ENCODE measurements around the gene TDRD7.

The TDRD7 gene

DNA sequence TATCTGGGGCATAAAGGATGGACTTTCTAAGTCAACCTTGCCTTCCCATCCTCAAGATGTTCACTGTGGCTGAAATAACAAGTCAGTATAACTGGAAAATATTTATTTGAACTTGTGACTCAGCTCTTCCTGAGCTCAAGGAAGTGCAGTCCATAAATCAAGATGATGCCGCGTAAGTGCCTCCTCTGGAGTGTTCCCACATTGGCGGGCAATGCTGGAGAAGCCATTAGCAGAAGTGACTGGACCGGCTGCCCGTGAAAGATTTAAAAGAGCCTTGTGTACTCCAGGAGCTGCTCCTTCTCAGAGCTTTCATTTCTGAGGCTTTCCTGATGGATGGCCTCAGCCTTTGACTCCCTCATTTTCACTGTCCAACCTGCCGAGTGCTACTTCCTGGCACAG is 107.0 kb downstream of the TDRD7 start:
- no peak overlapping the region for H3K4me3 ChIP-seq (ENCODE audit: low read depth, low read length)
- TF ChIP-seq CTCF (IDR thresholded peaks at IDR 0.05; ENCODE audit: low read depth, low read length) (no peak), POLR2A (IDR thresholded peaks at IDR 0.05; ENCODE audit: extremely low read depth, insufficient read length) (no peak), MYC (IDR thresholded peaks at IDR 0.05; ENCODE audit: low read depth, low read length) (no peak)
- TF ChIP-seq, protein P1, sequence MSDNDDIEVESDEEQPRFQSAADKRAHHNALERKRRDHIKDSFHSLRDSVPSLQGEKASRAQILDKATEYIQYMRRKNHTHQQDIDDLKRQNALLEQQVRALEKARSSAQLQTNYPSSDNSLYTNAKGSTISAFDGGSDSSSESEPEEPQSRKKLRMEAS (IDR thresholded peaks at IDR 0.05; ENCODE audit: low read depth, low read length) = no peak
- DNase-seq (ENCODE audit: low read depth) = no peak

GRCh38 chr9:97519441-97519970 is 107.6 kb downstream of the TDRD7 start:
- no peak for TF ChIP-seq POLR2A (IDR thresholded peaks at IDR 0.05; ENCODE audit: extremely low read depth, insufficient read length)
- no peak for TF ChIP-seq CTCF (IDR thresholded peaks at IDR 0.05; ENCODE audit: low read depth, low read length)
- no peak for TF ChIP-seq MYC (IDR thresholded peaks at IDR 0.05; ENCODE audit: low read depth, low read length)
- TF ChIP-seq, protein P1 (IDR thresholded peaks at IDR 0.05; ENCODE audit: low read depth, low read length) = no peak

DNA sequence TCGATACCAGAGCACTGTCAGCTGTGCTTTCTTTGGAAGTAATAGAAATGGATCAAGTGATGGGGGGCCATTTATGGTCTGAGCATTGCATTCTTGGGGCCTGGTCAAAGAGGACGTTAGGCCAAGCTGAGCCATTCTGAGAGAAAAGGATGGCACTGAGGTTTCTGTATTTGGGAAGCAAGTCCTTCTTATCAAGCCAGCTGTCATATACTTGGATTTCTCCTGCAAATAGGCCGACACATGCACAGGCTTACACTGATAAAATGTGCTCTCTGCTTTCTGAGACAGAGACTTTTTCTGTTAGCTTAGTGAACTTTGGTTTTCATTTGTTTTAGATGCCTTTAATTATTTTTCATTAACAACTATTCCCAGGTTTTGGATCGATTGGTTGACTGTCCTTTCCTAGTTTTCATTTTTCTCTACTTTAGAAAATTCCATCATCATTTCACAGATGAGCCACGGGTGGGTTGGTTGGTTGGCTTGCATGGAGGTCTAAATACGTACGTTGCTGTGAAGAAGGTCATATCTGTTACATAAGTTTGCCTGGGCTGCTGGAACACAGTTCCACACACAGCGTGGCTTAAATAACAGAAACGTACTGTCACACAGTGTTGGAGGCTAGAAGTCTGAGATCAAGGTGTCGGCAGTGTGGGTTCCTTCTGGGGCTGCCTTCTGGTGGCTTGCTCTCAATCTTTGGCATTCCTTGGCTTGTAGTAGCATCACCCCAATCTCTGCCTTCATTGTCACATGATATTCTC is 109.9 kb downstream of the TDRD7 start:
- no peak overlapping the region for H3K4me3 ChIP-seq (ENCODE audit: low read depth, low read length)
- TF ChIP-seq, protein P1 (IDR thresholded peaks at IDR 0.05; ENCODE audit: low read depth, low read length) = no peak
- TF ChIP-seq MYC (IDR thresholded peaks at IDR 0.05; ENCODE audit: low read depth, low read length) (no peak), POLR2A (IDR thresholded peaks at IDR 0.05; ENCODE audit: extremely low read depth, insufficient read length) (no peak), CTCF (IDR thresholded peaks at IDR 0.05; ENCODE audit: low read depth, low read length) (no peak)
- no peak for DNase-seq (ENCODE audit: low read depth)

More at GRCh38 chr9:97519441-97519970, 107.6 kb downstream of the TDRD7 start:
- no peak overlapping the region for H3K4me3 ChIP-seq (ENCODE audit: low read depth, low read length)
- DNase-seq (ENCODE audit: low read depth) = no peak

GRCh38 chr9:97524424-97524823 is 112.5 kb downstream of the TDRD7 start:
- no peak for DNase-seq (ENCODE audit: low read depth)
- H3K4me3 ChIP-seq (ENCODE audit: low read depth, low read length) = no peak overlapping the region
- TF ChIP-seq, protein P1 (IDR thresholded peaks at IDR 0.05; ENCODE audit: low read depth, low read length) = no peak
- TF ChIP-seq POLR2A (IDR thresholded peaks at IDR 0.05; ENCODE audit: extremely low read depth, insufficient read length) (no peak), MYC (IDR thresholded peaks at IDR 0.05; ENCODE audit: low read depth, low read length) (no peak), CTCF (IDR thresholded peaks at IDR 0.05; ENCODE audit: low read depth, low read length) (no peak)

DNA sequence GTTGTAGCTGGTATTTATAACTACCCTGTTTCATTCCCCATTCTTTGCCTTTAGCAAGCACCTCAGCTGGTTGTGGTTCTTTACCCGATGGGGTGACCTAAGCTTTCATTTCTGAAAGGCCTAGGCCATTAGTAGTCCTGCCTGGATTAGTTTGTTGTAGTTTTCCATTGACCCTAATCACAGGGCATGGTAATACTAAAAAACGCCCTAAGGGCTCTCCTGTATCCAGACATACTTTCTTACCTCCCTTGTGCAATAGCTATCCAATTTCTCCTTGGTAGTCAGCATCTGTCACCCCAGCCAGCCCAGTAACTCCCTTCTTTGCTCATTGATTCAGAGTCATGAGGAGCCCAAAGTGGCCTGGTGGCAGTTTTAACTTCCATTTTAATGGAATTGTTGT is 113.6 kb downstream of the TDRD7 start:
- no peak overlapping the region for H3K4me3 ChIP-seq (ENCODE audit: low read depth, low read length)
- TF ChIP-seq CTCF (IDR thresholded peaks at IDR 0.05; ENCODE audit: low read depth, low read length) (no peak), POLR2A (IDR thresholded peaks at IDR 0.05; ENCODE audit: extremely low read depth, insufficient read length) (no peak), MYC (IDR thresholded peaks at IDR 0.05; ENCODE audit: low read depth, low read length) (no peak)
- TF ChIP-seq, protein P1 (IDR thresholded peaks at IDR 0.05; ENCODE audit: low read depth, low read length) = no peak
- DNase-seq (ENCODE audit: low read depth) = no peak

Measured in NB4 (cell line).